Fibroblast of skin of right biceps (primary cell): ENCODE measurements around the gene CDC42EP5.
"Not testable (repeated sequence)": the region's sequence is repeated elsewhere in the genome, so short reads cannot be mapped to it uniquely, and the experiment has no call there.

Experiments used
- DNase-seq: peaks from one replicate; pipeline ENCODE4 v3.0.0-alpha.2; 2013

The CDC42EP5 gene, protein sequence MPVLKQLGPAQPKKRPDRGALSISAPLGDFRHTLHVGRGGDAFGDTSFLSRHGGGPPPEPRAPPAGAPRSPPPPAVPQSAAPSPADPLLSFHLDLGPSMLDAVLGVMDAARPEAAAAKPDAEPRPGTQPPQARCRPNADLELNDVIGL

DNA sequence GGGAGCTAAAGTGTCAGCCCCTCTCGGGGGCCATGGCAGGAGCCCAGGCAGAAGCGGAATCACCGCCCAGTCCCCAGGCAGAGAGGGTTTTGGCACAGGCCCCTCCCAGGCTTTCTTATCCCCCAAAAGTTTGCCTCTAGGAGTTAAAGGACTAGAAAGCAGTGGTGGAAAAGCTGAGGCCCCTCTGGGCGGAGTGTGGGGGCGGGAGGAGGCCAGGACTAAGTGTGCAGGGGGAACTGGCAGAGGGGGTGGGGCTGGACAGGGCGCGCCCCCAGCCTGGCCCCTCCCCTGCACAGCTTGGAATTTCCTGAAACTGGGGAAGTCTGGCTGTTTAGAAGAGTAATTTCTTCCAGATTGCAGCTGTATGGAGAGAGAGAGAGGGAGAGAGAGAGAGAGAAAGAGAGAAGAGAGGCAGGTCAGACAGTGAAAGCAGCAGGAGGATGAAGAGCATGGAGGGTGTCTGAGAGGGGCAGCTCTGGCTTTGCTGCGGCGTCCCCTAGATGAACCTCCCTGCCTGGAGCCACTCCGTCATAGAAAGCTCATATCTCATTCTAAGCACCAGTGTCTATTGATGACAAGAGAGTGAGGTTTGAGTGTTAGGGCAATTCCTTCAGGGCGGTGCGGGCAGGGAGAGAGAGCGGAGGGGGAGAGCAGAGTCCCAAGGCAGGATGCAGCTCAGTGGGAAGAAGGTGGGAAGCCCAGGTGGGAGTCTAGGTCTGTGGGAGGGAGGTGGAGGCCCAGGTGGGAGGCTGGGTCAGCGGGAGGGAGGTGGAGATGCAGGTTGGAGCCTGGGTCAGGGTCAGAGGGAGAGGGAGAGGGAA, at the start of gene CDC42EP5:
Gene CDC42EP5 (minus strand): TSS at position 226 of the 821 bp plus-strand sequence. CDS start 7,749 bp downstream, outside the sequence.
- DNase-seq = peak; percentile 93

DNA sequence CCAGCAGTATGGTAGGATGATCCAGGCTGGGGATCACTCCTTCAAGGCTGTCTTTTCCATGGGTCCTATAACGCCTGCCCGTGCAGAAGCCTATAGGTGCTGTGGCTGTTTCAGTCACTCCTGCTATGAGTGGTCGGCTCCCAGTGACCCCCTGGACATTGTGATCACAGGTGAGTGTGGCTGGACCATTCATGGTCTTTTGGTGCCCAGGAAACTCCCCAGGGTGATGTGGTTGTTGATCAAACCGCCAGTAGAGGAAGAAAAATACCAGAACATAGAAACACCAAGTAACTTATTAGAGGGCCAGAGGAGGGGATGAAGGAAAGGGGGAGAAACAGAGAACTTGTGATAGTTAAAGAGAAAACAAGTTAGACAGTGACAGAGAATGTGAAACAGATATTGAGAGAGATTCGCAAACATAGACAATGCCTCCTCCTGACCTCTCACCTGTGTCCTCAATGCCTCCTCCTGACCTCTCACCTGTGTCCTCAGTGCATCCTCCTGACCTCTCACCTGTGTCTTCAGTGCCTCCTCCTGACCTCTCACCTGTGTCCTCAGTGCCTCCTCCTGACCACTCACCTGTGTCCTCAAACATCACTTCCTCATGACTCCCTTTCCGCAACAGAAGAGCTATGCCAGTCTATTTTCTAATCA, 48.9 kb upstream of the CDC42EP5 start:
- no peak for DNase-seq

DNA sequence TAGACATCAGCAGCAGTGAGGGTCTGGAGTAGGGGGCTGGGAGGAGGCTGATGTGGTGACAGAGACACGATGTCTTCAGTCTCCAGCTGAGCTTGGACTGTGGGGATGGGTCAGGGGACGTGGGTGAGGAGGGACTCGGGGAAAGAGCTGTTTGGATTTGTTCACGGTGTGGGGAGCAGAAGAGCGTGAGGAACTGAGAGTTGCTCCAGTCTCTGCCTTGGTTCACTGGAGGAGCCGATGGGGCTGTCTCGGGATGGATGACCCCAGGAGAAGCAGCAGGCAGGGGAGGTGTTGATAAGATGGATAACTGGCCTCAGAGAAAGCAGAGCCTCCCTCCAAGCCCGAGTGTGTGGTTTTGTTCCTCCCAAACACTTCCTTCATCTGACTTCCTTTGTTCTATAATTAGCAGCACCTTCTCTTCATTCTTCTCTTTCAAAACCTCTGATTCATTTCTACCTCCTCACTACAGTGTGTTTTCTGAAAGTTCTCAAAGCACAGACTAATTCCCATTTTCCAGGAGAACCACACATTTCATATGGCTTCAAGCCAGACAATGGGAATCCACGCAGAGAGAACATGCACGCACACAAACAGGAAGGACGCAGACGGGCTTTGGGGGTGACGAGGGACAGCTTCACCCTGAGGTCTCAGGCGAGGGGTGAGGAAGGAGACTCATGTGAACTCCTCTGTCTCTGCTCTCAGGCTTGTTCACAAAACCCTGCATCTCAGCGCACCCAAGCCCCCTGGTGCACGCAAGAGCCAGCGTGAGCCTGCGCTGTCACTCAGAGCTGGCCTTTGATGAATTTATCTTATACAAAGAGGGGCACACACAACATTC, 48.1 kb upstream of the CDC42EP5 start:
- no peak for DNase-seq

DNA sequence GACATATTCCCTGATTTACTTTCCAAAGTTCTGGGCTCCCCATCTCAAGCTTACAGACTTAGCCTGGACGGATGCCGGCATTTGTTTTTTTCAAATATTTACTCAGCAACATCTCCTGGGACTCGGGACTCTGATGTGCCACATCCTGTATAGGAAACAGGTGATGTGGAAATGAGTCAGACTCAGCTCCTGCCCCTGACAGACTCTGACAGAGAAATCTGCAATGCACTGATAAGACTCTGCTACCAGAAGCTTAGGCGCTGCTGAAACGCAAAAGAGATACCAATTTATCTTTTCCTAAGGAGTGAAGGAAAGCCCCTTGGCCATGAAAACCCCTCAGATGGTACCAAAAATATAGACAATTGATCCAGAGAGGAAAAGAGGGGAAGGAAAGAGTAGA, 45.7 kb upstream of the CDC42EP5 start:
- no peak for DNase-seq

DNA sequence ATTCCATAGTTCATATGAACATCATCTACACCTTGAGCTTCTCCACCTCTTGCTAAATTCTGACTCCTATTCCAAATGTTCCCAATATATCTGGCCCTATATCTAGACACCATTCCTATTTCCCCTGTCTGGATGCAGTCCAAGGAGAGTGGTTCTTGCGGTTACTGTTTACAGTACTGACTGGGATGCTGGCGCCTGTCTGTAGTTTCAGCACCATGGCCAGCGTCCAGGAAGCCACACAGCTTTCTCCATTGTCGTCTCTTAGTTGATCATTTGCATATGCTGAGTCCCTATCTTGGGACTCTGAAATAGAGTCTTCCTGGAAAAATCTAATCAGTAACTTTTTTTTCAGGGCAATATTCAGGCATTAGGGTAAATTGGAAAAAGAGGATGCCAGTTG, 44.4 kb upstream of the CDC42EP5 start:
- DNase-seq = peak; percentile 40

DNA sequence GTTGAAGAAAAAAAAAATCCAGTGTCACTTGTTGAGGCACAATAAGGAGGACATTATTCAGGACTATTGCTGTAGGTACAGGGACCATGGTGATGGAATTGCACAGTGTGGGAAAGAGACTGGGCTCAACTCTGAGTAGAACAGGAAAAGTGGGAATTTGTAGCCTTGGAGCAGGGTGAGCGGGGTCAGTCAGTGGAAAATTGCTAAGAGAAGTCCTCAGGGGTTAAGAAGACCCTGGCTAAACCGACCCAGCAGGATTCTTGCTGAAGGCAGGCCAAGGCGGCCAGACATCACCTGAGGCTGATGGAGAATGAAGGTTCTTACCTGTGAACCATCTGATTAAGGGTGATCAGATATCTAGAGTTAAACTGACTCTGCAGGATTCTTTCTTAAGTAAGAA, 42.1 kb upstream of the CDC42EP5 start:
- DNase-seq = no peak

DNA sequence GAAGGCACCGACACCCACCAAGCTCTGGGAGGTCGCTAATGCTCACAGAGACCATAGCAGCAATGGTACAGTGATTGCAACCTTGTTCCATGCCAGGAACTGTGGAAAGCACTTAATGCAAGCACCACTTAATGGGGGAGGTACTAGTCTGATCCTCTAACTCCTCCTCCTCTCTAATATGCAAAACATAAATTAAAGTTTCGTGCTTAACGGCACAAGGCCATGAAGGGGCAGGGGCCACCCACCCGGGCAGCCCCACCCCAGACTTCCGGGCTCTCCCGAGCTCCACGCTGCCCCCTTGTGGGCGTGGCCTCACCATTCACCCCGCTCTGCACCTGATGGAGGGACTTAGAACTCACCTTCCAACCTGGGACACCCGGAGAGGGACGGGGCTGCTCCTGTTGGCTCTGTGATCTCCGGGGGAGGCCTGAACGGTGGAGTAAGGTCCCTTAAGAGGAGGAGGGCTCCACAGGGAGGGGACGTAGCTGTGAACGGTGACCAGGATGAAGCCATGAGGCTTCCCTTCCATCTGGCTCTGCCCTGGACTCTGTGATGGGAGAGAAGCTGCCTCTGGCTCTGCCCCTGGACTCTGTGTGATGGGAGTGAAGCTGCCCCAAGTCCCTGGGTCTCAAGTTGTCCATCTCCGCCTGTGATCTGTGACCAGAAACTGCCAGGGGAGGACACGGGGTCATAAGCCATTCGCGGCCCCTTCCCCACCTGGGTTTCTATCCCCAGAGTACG, 36.3 kb upstream of the CDC42EP5 start:
- DNase-seq = not testable (repeated sequence)

DNA sequence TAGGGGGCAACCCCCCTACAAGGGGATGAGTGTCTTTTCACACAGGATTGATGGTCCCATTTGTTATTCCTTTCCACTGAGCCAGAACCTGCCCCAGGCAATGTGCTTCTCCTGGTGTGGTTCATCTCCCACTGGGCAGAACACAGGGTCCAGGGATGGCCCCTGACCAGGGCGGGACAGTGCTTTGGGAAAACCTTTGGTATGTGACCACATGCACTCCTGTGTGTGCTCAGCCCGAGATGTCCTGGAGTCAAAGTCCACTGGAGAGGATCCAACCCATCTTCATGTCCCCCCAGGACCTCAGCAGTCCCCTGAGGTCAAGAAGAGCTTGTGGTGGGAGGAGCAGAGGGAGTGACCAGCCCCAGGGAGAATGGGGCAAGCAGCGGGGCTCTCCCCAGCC, 35.4 kb upstream of the CDC42EP5 start:
- not testable (repeated sequence) for DNase-seq

DNA sequence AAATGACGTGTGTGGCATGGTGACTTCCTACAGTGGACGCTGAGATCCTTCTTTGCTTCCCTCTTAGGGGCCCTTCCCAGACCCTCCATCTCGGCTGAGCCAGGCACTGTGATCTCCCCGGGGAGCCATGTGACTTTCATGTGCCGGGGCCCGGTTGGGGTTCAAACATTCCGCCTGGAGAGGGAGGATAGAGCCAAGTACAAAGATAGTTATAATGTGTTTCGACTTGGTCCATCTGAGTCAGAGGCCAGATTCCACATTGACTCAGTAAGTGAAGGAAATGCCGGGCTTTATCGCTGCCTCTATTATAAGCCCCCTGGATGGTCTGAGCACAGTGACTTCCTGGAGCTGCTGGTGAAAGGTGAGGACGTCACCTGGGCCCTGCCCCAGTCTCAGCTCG, 34.7 kb upstream of the CDC42EP5 start:
- no peak for DNase-seq

DNA sequence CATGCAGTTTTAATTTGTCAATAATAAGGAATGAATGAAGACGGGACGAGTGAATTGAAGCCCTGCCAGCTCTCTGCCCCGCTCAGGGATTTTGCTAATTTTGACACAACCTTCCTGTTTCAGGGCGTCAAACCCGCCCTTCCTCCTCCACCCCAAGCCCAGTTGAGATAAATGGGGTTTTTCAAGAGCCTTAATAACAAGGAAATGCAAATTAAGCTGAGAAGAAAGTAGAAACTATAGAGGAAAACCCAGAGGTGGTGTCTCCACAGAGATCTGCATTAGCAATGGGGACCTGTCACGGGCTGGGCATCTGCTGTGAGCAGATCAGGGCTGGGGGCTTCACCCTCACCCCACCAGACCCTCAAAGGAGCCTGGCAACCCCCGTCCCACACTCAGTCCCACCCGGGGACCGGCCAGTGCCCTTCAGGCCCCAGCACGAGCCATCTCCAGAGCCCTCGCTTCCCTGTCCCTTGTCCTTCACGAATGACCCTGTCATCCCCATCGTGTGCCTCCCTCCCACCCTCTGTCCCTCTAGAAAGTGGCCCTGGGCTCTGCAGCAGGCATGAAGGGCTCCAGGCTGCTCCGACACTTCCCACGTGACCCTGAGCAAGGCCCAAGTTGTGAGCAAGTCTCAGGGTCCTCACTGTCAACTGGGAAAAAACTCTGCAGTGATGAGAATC, 34.1 kb upstream of the CDC42EP5 start:
- DNase-seq = not testable (repeated sequence)

DNA sequence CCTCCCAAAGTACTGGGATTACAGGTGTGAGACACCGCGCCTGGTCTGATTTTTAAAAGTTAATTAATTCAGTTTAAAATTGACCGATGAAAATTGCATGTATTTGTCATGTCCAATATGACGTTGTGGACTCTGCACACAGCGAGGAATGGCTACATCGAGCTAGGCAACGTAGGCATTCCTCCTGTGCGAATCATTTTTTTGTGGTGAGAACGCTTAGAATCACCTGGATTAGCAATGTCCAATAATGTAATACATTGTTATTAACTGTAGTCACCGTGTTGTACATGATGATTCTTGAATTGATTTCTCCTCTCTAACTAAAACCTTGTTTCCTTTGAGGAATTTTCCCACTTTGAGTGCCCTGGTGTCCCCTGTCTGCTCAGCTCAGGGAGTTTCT, 33.0 kb upstream of the CDC42EP5 start:
- DNase-seq = no peak

DNA sequence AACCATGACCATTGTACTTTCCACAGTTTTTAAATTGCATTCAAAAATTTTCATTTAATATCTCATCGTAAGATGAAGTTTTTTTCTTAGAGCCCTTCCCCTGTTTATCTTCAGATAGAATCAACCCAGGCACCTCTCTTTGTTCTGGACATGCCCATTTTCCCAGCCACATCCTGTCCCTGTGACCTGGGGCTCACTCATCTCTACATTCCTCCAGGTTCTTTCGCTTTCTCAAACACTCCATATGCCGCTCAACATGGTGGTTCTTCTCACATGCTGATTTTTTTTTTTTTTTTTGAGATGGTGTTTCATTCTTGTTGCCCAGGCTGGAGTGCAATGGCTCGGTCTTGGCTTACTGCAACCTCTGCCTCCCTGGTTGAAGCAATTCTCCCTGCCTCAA, 32.4 kb upstream of the CDC42EP5 start:
- DNase-seq = not testable (repeated sequence)

DNA sequence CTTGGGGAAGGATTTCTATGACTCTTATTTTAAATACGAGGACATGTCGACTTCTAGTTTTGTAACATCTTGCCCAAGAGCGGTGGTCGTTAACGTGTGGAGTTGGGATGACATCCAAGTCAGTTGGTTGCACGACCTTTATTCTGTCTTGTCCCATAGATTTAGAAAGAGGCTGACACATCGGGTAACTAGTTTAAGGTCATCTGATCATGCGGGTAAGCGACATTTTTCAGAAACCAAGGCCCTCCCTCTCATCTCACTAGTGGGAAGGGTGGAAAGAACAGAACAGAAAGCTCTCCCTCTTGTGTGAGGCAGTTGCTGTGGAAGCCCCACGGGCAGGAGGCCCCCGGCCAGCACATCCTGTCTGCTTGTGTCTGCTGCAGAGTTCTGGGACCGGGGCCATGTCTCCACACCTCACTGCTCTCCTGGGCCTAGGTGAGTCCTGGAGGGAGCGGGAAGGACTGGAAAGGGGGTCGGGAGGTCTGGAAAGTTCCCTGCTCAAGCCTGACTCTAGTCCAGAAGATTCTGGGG, 29.5 kb upstream of the CDC42EP5 start, which contains the start of gene LAIR2:
Gene LAIR2 (plus strand): TSS at position 314 of the 531 bp plus-strand sequence. CDS start 88 bp downstream, at position 402.
- DNase-seq = no peak

DNA sequence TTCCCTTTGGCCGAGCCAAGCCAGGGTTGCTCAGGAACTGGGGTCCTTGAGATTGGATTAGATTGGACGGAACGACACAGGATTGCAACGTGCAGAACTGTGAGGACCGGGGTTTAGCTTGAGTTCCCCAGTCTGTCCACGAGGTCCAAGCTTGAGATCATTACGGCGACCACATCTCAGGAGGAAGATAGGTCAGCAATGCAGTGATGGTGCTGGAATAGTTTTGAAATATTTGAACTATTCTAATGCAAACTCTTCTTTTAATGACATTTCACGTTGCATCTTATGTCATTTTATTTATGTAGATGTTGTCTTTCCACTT, 25.3 kb upstream of the CDC42EP5 start:
- not testable (repeated sequence) for DNase-seq

DNA sequence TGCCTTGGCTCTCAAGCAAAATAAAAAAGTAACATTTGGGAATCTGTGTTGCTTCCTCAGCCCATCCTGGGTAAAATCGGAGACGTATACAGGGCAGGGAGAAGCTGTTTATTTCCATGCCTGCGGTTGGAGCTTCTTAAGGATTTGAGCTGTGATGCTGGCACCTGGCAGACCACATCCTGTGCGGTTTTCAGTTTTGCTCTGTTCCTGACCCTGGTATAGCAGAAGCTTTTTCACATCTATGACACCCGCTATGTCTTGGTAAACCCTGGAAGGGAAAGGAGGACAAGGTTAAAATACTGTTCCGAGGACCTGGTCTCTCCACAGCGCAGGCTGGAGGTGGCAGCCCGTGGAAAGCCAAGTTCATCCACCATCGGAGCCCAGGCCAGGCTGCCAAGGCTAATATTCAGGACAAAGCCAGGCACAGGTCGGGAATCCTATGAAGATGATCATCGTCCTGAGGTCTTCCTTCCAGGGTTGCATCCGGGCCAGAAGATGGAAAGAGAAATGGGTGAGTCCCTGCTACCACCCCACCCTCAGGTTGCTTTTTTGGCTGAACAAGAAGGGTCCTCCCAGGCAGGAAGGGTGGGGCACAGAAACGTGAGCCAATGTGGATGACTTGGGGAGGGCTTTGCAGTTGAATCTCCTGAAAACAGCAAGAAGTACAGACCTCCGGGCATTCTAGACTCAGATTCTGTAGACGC, 24.8 kb upstream of the CDC42EP5 start:
- DNase-seq = not testable (repeated sequence)

DNA sequence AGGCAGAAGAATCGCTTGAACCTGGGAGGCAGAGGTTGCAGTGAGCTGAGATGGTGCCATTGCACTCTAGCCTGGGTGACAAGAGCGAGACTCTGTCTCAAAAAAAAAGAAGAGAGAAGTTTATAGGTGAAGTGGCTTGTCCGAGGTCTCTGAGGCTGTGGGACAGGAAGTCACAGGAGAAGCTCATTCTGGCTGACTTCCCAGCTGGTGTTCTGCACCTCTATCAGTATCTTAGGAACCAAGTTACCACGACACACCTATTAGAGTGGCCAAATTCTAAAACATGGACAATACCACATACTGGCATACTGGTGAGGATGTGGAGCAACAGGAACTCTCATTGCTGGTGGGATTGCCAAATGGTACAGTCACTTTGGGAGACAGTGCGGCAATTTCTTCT, 22.2 kb upstream of the CDC42EP5 start:
- DNase-seq = not testable (repeated sequence)

DNA sequence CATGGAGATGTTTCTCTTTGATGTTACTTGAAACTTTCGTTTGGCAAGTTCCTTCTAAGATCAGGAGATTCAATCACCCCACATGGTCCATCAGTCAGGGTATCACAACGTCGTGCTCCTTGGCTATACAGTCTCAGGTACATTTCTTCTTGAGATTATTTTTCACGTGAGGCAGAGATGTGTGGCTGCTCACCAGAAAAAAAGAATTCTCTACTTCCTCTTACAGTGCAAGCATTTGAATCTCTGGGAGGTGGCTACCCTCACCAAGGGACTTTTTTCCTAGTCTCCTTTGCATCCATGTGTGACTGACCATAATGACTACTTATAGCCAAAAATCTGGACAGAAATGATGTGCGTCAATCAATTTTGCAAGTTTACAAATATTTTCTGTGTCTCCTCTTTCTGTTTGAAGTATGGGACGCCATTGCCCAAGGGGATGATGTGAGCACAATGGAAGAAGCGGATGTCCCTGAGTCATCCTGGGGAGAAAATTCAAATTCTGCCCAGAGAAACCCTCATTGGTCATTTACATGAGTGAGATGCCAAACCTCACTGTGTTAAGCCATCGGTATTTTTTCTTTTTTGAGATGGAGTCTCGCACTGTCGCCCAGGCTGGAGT, 21.0 kb upstream of the CDC42EP5 start:
- no peak for DNase-seq

DNA sequence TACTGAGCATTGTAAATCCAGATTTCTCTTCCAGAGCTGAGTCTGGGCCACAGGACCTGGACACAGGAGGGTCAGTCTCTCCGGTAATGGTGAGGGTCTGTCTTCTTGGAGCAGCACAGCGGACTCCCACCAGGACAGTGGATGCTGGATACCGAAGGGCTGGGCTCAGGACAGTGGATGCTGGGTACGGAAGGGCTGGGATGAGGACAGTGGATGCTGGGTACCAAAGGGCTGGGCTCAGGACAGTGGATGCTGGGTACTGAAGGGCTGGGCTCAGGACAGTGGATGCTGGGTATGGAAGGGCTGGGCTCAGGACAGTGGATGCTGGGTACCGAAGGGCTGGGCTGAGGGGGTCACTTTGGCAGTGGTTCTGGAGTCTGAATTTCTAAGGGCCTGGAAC, 20.0 kb upstream of the CDC42EP5 start:
- not testable (repeated sequence) for DNase-seq

DNA sequence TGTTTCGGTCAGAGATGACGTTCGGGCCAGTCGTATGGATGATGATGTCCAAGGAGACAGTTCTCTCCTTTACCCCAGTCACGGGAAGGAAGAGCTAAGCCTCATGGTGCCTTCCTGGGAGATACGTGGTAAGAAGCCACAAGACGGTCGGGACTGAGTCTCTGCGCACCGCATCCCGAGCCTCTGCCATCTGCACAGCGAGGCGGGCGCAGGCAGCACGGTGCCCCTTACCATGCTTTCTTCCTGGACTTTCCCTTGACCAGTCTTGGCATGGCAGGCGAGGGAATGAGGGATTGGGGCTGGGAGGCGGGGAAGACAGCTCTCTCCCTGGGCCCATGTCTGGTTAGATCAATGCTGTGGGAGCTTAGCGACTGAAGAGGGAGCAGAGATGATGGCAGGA, 19.5 kb upstream of the CDC42EP5 start:
- no peak for DNase-seq

DNA sequence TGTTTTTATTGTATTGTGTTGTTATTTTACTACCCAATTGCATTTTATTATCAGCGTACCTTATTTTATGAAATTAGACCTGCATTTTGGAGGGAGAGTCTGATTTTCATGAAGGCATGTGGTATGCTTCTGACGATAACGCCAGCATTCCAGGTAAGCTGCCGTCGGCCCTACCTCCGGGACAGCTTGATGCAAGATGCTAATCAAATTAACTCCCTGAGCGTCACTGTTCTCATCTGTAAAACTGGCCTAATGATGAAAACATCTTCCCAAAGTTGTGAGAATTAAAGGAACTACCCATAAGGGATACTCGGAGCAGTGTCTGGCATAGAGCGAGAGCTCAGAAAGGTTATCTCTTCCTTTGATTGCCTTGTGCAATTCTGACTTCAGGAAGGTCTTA, 16.7 kb upstream of the CDC42EP5 start:
- DNase-seq = no peak
